Suprapubic skin (tissue), 4 donors: ENCODE measurements around the gene PIP5K1C. TPM values are rescaled to one million over a fixed set of nuclear protein-coding genes. Genes with fewer than 3 reads are reported as not detected.

ENCODE experiments used
- DNase-seq, 2 donors: peaks; one replicate each; pipeline ENCODE4 v3.0.0-alpha.2; 2019; ENCODE audit warnings: low spot score in 2 of 2
- H3K27ac ChIP-seq: fragments of 200-600 bp; sonication (generic); one replicate; pipeline ENCODE4 v1.5.1; 2019
- H3K27me3 ChIP-seq: fragments of 200-600 bp; sonication (generic); one replicate; pipeline ENCODE4 v1.5.1; 2019
- H3K36me3 ChIP-seq: fragments of 200-600 bp; sonication (generic); one replicate; pipeline ENCODE4 v1.5.1; 2019
- H3K4me1 ChIP-seq: fragments of 200-600 bp; sonication (generic); one replicate; pipeline ENCODE4 v1.5.1; 2019
- H3K4me3 ChIP-seq: fragments of 200-600 bp; sonication (generic); one replicate; pipeline ENCODE4 v1.5.1; 2019; ENCODE audit warnings: mild to moderate bottlenecking
- H3K9me3 ChIP-seq: fragments of 200-600 bp; sonication (generic); one replicate; pipeline ENCODE4 v1.5.1; 2019
- EP300 ChIP-seq: sonication (generic); formaldehyde crosslinking; IDR thresholded peaks from one replicate; pipeline ENCODE4 v1.6.1; 2017; ENCODE audit warnings: antibody characterized with exemption
- POLR2A ChIP-seq, 2 donors: fragments of 450-650 bp; IDR thresholded peaks; one replicate each; pipeline ENCODE4 v1.6.1; 2017; ENCODE audit warnings: antibody characterized with exemption in 2 of 2, mild to moderate bottlenecking in 2 of 2, moderate library complexity in 2 of 2
- POLR2AphosphoS5 ChIP-seq, 3 donors: sonication (generic); formaldehyde crosslinking; IDR thresholded peaks; one replicate each; pipeline ENCODE4 v1.6.1; 2017; ENCODE audit warnings: antibody characterized with exemption in 3 of 3
- WGBS: methylation state at CpG from one replicate; pipeline ENCODE4 v1.1.5; 2018; 5-methylcytosine and 5-hydroxymethylcytosine counted together
- total RNA-seq, 4 donors: library from RNA; depleted of rRNA; stranded (reverse); fragments of >200 nt; gene quantifications; one replicate each; pipeline ENCODE4 v1.1.0, GENCODE V29; 2016
- TF ChIP-seq, protein P1 (sequence below), 2 donors: fragments of 200-600 bp in 1 of 2; fragments of 450-650 bp in 1 of 2; sonication (generic) in 1 of 2; IDR thresholded peaks; one replicate each; pipeline ENCODE4 v1.5.1; 2016 to 2019; ENCODE audit warnings: antibody characterized with exemption in 2 of 2, mild to moderate bottlenecking in 1 of 2, moderate library complexity in 1 of 2

PIP5K1C gene
- total RNA-seq, 4 donors from 2014 or later = 16.5 to 25.7 (median 20.8) TPM

DNA sequence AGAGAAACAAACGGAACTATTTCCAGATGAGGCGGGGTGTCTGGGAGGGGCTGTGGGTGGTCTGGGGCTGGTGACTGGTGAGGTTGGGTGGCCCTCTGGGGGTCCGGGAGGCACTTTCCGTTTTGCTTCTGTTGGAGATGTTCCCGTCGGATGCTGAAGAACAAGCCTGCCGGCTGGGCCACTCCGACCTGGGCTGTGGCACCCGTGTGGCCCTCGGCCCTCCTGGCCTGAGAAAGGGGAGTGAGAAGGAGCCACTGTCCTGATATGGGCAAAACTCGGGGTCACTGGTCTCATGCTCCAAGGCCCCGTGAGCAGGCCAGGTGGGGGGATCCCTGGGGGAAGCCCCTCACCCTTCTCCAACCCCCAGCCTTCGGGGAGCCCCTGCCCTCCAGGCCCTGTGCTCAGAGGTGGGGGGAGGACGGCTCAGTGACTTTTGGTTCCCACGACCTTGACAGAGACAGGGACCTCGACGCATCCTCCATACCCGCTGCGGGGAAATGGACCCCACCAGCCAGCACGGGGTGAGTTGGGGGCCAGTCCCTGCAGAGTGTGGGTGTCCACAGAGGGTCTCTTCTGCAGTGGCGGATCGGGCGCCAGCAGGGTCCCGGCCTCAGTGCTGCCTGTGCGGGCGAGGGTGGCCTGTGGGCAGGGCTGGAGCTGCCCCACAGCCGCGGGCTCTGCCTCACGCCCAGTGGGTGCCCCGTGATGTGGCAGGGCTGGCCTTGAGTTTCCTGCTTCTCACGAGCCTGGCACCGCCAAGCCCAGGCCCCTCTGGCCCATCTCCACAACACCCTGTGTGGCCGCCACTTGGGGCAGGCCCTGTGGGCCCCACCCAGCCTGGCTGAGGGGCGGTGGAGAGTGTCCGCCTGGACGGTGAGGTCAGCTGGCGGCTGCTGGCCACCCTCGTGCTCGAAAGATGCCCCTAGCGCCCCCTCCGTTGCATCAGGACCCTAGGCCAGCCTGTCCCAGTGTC lies 89.2 kb downstream of the PIP5K1C start:
- TF ChIP-seq EP300 (no peak), POLR2A (IDR thresholded peaks at IDR 0.05) (no peak), POLR2AphosphoS5 (IDR thresholded peaks at IDR 0.05) (no peak)
- TF ChIP-seq, protein P1, sequence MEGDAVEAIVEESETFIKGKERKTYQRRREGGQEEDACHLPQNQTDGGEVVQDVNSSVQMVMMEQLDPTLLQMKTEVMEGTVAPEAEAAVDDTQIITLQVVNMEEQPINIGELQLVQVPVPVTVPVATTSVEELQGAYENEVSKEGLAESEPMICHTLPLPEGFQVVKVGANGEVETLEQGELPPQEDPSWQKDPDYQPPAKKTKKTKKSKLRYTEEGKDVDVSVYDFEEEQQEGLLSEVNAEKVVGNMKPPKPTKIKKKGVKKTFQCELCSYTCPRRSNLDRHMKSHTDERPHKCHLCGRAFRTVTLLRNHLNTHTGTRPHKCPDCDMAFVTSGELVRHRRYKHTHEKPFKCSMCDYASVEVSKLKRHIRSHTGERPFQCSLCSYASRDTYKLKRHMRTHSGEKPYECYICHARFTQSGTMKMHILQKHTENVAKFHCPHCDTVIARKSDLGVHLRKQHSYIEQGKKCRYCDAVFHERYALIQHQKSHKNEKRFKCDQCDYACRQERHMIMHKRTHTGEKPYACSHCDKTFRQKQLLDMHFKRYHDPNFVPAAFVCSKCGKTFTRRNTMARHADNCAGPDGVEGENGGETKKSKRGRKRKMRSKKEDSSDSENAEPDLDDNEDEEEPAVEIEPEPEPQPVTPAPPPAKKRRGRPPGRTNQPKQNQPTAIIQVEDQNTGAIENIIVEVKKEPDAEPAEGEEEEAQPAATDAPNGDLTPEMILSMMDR (IDR thresholded peaks at IDR 0.05) = no peak
- H3K9me3 ChIP-seq = no peaks in the 10 kb centered on the region
- H3K4me3 ChIP-seq = no peak overlapping the region
- H3K36me3 ChIP-seq = peaks cover 57% of the 10 kb centered on the region
- no peak for DNase-seq
- H3K4me1 ChIP-seq = peaks cover 36% of the 10 kb centered on the region
- H3K27me3 ChIP-seq = no peaks in the 10 kb centered on the region
- WGBS = 76% methylated on average over 11 of the region's 41 CpGs
- H3K27ac ChIP-seq = no peak overlapping the region

DNA sequence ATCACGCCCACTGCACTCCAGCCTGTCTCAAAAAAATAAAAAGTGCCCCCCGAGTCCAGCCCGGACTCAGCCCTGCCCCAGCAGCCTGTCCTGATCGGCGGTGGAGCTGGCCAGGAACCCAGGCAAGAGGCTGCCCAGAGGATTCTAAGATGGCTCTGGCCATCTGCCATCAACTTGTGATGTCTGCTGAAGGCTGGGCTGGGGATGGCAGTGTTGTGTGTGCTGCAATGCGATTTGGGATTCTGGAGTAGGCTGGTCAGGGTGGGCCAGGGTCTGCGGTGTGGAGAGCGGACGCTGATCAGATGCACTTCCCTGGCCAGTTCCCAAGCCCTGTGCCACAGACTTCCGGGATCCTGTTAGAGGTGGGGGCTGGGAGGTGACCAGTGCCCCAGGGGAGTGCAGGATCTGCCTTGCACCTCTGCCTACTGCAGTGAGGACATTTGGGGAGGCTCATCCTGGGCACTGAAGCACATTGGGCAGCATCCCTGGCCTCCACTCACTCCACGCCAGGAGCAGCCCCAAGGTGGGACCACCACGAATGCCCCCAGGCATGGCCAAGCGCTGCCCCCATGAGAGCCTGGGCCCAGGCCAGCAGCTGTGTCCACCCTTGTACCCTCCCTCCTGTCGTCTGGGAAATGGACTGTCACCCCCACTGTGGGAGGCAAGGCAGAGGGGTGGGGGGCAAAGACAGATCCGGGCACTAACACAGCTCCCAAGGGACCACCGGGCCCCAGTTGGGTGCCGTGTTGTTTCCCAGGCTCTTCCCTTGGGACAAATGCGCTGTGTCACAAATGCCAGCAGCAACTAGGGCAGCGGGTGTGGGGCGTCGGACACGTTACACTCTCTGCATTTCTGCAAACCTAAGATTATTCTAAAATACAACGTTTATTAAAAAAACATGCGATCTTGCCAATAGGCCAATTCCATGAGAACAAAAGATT lies 90.2 kb downstream of the PIP5K1C start:
- Histone ChIP-seq H3K36me3 (peaks cover 48% of the 10 kb centered on the region), H3K27me3 (peaks cover under 1% of the 10 kb centered on the region), H3K4me3 (no peak overlapping the region), H3K9me3 (no peaks in the 10 kb centered on the region), H3K4me1 (peaks cover 45% of the 10 kb centered on the region), H3K27ac (no peak overlapping the region)
- WGBS = 56% methylated on average over 11 of the region's 24 CpGs
- no peak for DNase-seq
- TF ChIP-seq POLR2A (IDR thresholded peaks at IDR 0.05) = no peak
- TF ChIP-seq, protein P1 (IDR thresholded peaks at IDR 0.05) = no peak
- no peak for TF ChIP-seq EP300
- TF ChIP-seq POLR2AphosphoS5 (IDR thresholded peaks at IDR 0.05) = no peak

DNA sequence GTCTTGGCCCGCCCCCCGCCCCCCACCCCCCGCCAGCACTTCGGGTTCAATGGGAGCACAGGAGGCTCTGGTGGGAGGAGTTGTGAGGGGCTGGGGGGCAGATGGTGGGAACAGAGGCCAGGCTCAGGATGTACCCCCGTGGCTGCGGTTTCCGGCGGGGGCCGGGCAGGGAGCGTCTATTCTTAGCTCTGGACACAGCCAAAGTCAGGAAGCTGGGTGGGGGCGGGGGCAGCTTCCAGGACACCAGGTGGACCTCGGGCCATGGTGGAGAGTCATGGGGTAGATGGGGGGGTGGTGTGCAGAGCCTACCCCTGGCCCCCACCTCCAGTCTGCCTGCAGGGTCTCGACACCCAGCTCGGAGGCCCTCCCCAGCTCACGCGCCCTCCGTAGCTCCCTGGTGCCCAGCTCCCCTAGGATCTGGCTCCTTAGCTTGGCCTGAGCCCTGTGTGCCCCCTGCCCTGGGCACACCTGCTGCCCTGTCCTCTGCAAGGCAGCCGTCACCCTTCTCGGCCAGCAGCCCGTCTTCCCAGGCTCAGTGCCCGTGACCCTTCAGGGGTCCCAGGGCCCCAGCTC lies 91.4 kb downstream of the PIP5K1C start:
- H3K4me1 ChIP-seq = peaks cover 54% of the 10 kb centered on the region
- peaks cover 8% of the 10 kb centered on the region for H3K27me3 ChIP-seq
- WGBS = 59% methylated on average over 5 of the region's 21 CpGs
- H3K36me3 ChIP-seq = peaks cover 38% of the 10 kb centered on the region
- DNase-seq = peak in 1 of 2 donors; percentile 60
- no peak overlapping the region for H3K4me3 ChIP-seq
- no peaks in the 10 kb centered on the region for H3K9me3 ChIP-seq
- peak overlapping the region; percentile 5 for H3K27ac ChIP-seq
- TF ChIP-seq, protein P1 (IDR thresholded peaks at IDR 0.05) = no peak

DNA sequence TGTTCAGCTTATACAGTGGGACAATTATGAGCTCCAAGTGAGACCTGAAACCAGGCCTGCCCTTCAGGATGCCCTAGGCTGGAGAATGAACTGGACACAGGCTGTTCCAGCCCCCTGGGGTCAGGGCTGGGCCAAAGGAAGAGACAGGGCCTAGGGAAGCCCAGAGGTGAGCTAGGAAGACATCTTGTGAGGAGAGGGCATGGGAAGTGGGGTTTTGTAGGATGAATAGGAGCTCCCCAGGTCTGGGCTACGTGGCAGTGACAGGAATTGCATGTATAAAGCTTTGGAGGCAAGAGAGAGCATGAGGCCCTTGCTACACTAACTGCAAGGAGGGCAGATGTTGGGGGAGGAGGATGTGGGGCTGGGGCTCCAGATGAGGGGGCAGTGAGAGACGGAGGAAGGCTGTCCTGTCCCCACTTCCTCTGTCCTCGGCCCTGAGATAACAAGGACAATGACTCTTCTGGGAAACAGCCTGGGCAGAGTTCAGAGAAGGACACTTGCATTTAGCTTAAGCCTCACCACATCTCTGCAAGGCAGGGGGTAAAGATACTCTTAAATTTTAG lies 92.1 kb downstream of the PIP5K1C start:
- no peaks in the 10 kb centered on the region for H3K9me3 ChIP-seq
- peak overlapping the region; percentile 5 for H3K27ac ChIP-seq
- peaks cover 54% of the 10 kb centered on the region for H3K4me1 ChIP-seq
- DNase-seq = no peak
- peaks cover 31% of the 10 kb centered on the region for H3K36me3 ChIP-seq
- 76% methylated on average over 3 of the region's 3 CpGs for WGBS
- H3K4me3 ChIP-seq = peak overlapping the region; percentile 49
- TF ChIP-seq POLR2A (IDR thresholded peaks at IDR 0.05) = no peak
- TF ChIP-seq POLR2AphosphoS5 (IDR thresholded peaks at IDR 0.05) = no peak
- TF ChIP-seq EP300 = no peak
- TF ChIP-seq, protein P1 (IDR thresholded peaks at IDR 0.05) = no peak
- peaks cover 8% of the 10 kb centered on the region for H3K27me3 ChIP-seq
